HG02870 (cell line): ENCODE data around the gene ZP1.

Source experiments
- ATAC-seq: cut with Tn5 transposase; IDR thresholded peaks from one replicate; pipeline ENCODE4 v1.9.1; 2021; ENCODE audit warnings: mild to moderate bottlenecking, moderate library complexity; ENCODE audit not compliant: unreplicated experiment

Gene ZP1

DNA sequence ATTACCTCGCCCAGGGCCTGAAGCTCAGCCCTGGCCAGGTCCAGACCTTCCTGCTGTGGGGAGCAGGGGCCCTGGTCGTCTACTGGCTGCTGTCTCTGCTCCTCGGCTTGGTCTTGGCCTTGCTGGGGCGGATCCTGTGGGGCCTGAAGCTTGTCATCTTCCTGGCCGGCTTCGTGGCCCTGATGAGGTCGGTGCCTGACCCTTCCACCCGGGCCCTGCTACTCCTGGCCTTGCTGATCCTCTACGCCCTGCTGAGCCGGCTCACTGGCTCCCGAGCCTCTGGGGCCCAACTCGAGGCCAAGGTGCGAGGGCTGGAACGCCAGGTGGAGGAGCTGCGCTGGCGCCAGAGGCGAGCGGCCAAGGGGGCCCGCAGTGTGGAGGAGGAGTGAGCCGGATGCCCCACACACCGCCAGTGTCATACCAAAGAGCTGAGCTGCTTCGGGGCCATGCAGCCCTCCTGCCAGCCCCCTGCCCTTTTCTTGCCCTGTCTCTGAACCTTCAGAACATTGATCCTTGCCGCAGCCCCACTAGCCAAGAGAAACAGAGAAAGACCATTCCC is 54.5 kb downstream of the ZP1 start:
- no peak for ATAC-seq

- no peak for ATAC-seq
These were observed 55.6 kb downstream of the ZP1 start for GRCh38 chr11:60922906-60923305.

GRCh38 chr11:60923326-60923725 is 56.0 kb downstream of the ZP1 start:
- no peak for ATAC-seq

DNA sequence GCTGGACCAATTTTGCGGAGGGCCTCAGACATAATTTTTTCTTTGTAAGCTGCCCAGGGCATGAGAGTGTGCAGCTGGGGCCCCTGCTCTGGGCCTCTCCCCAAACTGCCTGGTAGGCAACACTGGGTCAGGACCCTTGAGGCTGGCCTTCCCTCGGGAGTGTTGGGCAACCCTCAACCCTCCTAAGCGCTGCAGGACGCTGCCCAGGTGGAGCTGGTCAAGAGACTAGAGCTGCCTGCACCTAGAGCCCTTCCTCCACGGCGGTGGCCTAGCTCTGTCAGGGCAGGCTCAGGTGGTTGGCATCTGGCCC is 56.4 kb downstream of the ZP1 start:
- no peak for ATAC-seq

- peak; percentile 60 for ATAC-seq
These were observed 57.0 kb downstream of the ZP1 start, which contains the start of gene TMEM132A for GRCh38 chr11:60924110-60924905. TMEM132A (plus strand) TSS chr11:60924460; CDS start chr11:60924634, 174 bp downstream.
